22Rv1 (cell line): ENCODE data around the gene SMARCA4.

Source experiments
- H3K27ac ChIP-seq: fragments of 450-650 bp; 2 replicates; pipeline ENCODE4 v1.5.1; 2017
- ZFX ChIP-seq: fragments of 450-650 bp; IDR thresholded peaks from 2 replicates; pipeline ENCODE4 v1.6.1; 2017; ENCODE audit warnings: antibody characterized with exemption, borderline replicate concordance
- TF ChIP-seq, protein P1 (sequence below): fragments of 450-650 bp; IDR thresholded peaks from 2 replicates; pipeline ENCODE4 v1.5.1; 2017; ENCODE audit warnings: mild to moderate bottlenecking

Gene SMARCA4

DNA sequence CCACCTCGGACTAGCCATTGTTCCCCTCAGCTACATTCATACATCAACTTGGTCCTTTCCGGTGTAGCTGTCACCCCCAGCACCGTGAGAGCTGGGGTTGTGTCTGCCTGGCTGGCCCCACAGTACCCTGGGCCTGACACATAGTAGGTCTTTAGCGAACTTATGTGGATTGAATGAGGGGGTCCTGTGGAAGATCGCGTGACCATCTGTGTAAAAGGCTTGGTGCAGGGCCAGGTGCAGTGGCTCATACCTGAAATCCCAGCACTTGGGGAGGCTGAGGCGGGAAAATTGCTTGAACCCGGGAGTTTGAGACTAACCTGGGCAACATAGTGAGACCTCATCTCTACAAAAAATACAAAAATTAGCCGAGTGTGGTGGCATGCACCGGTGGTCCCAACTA lies 2.0 kb downstream of the SMARCA4 start:
- H3K27ac ChIP-seq: no peak overlapping the region
- TF ChIP-seq ZFX: no peak
- TF ChIP-seq, protein P1, sequence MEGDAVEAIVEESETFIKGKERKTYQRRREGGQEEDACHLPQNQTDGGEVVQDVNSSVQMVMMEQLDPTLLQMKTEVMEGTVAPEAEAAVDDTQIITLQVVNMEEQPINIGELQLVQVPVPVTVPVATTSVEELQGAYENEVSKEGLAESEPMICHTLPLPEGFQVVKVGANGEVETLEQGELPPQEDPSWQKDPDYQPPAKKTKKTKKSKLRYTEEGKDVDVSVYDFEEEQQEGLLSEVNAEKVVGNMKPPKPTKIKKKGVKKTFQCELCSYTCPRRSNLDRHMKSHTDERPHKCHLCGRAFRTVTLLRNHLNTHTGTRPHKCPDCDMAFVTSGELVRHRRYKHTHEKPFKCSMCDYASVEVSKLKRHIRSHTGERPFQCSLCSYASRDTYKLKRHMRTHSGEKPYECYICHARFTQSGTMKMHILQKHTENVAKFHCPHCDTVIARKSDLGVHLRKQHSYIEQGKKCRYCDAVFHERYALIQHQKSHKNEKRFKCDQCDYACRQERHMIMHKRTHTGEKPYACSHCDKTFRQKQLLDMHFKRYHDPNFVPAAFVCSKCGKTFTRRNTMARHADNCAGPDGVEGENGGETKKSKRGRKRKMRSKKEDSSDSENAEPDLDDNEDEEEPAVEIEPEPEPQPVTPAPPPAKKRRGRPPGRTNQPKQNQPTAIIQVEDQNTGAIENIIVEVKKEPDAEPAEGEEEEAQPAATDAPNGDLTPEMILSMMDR: no peak

DNA sequence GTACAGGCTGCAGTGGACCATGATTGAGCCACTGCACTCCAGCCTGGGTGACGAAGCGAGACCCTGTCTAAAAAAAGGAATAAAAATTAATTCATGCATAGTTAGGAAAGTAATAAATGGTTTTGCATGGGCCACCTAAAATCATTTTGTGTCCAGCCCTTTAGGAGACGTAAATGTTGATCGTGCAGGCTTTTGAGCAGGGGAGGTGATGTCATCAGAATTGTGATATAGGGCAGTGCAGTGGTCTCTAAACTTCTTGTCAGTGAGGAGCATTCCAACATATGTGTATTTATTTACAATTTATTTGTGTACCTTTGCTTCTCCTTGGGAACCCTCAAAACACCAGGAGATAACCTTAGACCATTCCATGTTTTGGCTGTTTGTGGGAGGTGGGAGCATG lies 3.0 kb downstream of the SMARCA4 start:
- H3K27ac ChIP-seq: no peak overlapping the region
- TF ChIP-seq, protein P1: no peak
- TF ChIP-seq ZFX: no peak

DNA sequence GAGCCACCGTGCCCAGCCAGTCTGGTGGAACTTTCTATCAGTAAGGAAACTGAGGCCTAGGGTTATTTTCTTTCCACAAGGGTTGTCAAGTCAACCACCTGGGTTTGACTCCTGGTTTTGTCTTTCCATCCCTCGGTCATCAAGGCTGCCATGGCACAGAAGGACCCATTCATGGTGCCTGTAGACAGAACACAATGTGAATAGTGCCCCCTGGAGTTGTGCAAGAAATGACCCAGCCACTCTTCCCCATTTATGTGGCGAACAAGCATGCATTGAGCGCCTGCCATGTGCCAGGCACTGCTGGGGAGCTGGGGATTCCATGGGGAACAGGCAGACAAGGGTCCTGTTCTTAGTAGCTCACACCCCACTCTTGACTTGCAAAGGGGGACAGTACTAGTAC lies 4.1 kb downstream of the SMARCA4 start:
- TF ChIP-seq ZFX: no peak
- TF ChIP-seq, protein P1: 0 out of 2 replicates have a peak, but pooled peaks have one; percentile 4
- no peak overlapping the region for H3K27ac ChIP-seq

DNA sequence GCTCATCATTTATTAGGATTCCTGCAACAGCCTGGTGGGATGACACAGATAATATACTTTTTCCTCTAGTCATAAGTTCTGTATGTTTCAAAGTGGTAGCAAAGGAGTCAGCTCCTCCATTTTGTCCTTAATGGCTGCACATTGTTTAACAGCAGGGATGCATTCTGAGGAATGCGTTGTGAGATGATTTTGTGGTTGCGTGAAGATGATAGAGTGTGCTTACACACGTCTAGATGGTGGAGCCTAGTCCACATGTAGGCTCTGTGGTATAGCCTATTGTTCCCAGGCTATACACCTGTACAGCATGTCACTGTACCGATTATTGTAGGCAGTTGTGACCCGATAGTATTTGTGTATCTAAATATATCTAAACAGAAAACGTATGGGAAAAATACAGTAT lies 4.6 kb downstream of the SMARCA4 start:
- TF ChIP-seq, protein P1: no peak
- TF ChIP-seq ZFX: no peak
- no peak overlapping the region for H3K27ac ChIP-seq

DNA sequence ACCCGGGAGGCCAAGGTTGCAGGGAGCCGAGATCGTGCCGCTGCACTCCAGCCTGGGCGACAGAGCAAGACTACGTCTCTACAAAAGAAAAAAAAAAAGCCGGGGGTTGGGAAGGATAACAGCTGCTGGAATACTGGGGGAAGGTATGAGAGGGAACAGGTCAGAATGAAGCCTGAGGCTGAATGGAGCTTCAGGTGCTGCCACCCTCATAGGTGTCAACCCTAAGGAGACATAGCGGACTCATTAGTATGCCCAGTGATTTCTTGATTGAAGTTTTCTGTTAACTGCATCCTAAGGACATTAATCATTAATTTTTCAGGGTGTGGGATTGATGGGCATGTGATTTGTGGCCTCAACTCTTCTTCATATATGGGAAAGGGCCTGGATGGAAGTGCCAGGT lies 6.0 kb downstream of the SMARCA4 start:
- H3K27ac ChIP-seq: no peak overlapping the region

DNA sequence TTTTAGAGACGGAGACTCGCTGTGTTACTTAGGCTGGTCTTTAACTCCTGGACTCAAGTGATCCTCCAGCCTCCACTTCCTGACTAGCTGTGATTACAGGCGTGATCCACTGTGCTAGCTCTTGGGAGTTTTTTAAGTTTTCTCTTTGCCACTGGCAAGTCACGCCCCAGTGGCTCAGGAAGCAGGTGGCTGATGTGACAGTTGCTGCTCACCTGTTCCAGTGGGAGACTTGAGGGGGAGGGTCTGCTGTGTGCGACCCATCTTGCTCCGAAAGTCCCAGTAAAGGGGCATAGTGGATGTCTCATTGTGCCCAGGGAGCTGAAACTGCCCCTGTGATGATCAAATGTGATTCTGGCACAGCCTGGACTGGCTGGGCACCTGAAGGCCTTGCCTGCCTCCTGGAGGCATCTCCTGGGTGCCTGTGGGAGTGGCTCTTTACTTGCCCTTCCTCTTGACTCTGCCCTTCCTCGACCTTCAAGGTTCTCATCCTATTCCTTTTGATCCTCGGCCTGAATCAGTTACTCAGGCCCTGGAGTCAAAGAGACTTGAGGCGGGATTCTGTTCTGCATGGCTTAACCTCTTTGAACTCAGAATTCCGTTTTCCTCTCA lies 7.8 kb downstream of the SMARCA4 start:
- TF ChIP-seq ZFX: no peak
- TF ChIP-seq, protein P1: no peak
- H3K27ac ChIP-seq: 0 out of 2 replicates have a peak overlapping the region, but pooled peaks have one; percentile 4

More for the DNA sequence above, 6.0 kb downstream of the SMARCA4 start:
- TF ChIP-seq ZFX: no peak
- TF ChIP-seq, protein P1: no peak

DNA sequence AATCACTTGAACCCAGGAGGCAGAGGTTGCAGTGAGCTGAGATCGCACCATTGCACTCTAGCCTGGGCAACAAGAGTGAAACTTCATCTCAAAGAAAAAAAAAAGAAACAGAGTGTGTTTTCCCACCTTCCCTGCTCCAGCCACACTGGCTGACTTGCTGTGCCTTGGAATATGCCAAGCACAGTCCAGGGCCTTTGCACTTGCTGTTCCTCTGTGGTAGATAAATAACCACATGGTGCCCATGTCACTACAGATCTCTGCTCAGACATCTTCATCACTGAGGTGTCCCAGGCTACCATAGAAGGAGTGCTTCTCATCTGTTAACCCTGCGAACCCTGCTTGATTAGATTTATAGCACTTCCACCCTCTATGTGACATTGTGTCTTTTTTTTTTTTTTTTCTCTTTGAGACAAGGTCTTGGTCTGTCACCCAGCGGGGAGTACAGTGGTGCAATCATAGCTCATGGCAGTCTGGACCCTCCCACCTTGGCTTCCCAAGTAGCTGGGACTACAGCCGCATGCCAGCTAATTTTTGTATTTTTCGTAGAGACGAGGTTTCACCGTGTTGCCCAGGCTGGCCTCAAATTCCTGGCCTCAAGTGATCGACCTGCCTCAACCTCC lies 10.4 kb downstream of the SMARCA4 start:
- no peak for TF ChIP-seq ZFX
- TF ChIP-seq, protein P1: no peak

More for the DNA sequence above, 10.4 kb downstream of the SMARCA4 start:
- no peak overlapping the region for H3K27ac ChIP-seq
